HT1080 (cell line): Measurements from ENCODE around the gene MAML2. TPM values are rescaled to one million over a fixed set of nuclear protein-coding genes. Genes with fewer than 3 reads are reported as not detected.

Experiments used
- DNase-seq: peaks from one replicate; pipeline ENCODE4 v3.0.0-alpha.2; 2015; ENCODE audit warnings: low read depth
- total RNA-seq: library from RNA; depleted of rRNA; stranded (reverse); fragments of >200 nt; shearing (Covaris generic); gene quantifications from 2 replicates; pipeline ENCODE4 v1.2.3, GENCODE V29; 2014

The MAML2 gene
- total RNA-seq, 1 experiment from 2014 or later: 7.2 TPM

GRCh38 chr11:96016978-96017502, 326.0 kb downstream of the MAML2 start:
- no peak for DNase-seq

- DNase-seq: no peak
Observed at GRCh38 chr11:96015906-96016565, 327.0 kb downstream of the MAML2 start.

GRCh38 chr11:96014217-96014616, 328.8 kb downstream of the MAML2 start:
- DNase-seq: peak; percentile 74

- DNase-seq: no peak
Observed at GRCh38 chr11:96013461-96014213, 329.4 kb downstream of the MAML2 start.

GRCh38 chr11:96012086-96012824, 330.7 kb downstream of the MAML2 start:
- DNase-seq: peak; percentile 73

- no peak for DNase-seq
Observed at GRCh38 chr11:96010683-96011082, 332.3 kb downstream of the MAML2 start.

GRCh38 chr11:96008161-96008720, 334.8 kb downstream of the MAML2 start:
- no peak for DNase-seq

- DNase-seq: no peak
Observed at GRCh38 chr11:96006037-96006436, 337.0 kb downstream of the MAML2 start.

GRCh38 chr11:96004862-96005261, 338.1 kb downstream of the MAML2 start:
- no peak for DNase-seq

GRCh38 chr11:96002754-96003290, 340.2 kb downstream of the MAML2 start:
- no peak for DNase-seq

GRCh38 chr11:96002339-96002738, 340.7 kb downstream of the MAML2 start:
- no peak for DNase-seq

- DNase-seq: no peak
Observed at GRCh38 chr11:96001037-96001436, 342.0 kb downstream of the MAML2 start.

- DNase-seq: no peak
Observed at GRCh38 chr11:95999711-96000406, 343.1 kb downstream of the MAML2 start.

GRCh38 chr11:95996621-95997235, 346.3 kb downstream of the MAML2 start:
- DNase-seq: no peak

- no peak for DNase-seq
Observed at GRCh38 chr11:95994329-95994728, 348.7 kb downstream of the MAML2 start.

- DNase-seq: no peak
Observed at GRCh38 chr11:95993438-95994298, 349.3 kb downstream of the MAML2 start.

GRCh38 chr11:95991545-95991944, 351.4 kb downstream of the MAML2 start:
- DNase-seq: no peak

- DNase-seq: no peak
Observed at GRCh38 chr11:95991101-95991500, 351.9 kb downstream of the MAML2 start.

- no peak for DNase-seq
Observed at GRCh38 chr11:95989780-95990179, 353.2 kb downstream of the MAML2 start.
